Prostate gland (tissue), 2 donors: ENCODE results near the gene ATP9A. TPM values are rescaled to one million over a fixed set of nuclear protein-coding genes. Genes with fewer than 3 reads are reported as not detected.

Source experiments
- DNase-seq: peaks from one replicate; pipeline ENCODE4 v3.0.0-alpha.2; 2019; ENCODE audit warnings: low spot score
- H3K27ac ChIP-seq, 2 donors: fragments of 200-600 bp; sonication (generic); 2 replicates each; pipeline ENCODE4 v1.5.1; 2017 to 2019
- H3K27me3 ChIP-seq: fragments of 200-600 bp; sonication (generic); replicated peaks from 2 replicates; pipeline ENCODE4 v1.5.1; 2019; ENCODE audit not compliant: insufficient read depth
- H3K36me3 ChIP-seq, 2 donors: fragments of 200-600 bp; sonication (generic); 1 replicate in 1 of 2; 2 replicates in 1 of 2; pipeline versions ENCODE4 v1.5.1 to v1.8.1; 2017 to 2019
- H3K4me1 ChIP-seq: fragments of 200-600 bp; sonication (generic); replicated peaks from 2 replicates; pipeline ENCODE4 v1.5.1; 2019
- H3K4me3 ChIP-seq, 2 donors: fragments of 200-600 bp; sonication (generic); 2 replicates each; pipeline ENCODE4 v1.5.1; 2017 to 2019
- H3K9me3 ChIP-seq: fragments of 200-600 bp; sonication (generic); 2 replicates; pipeline ENCODE4 v1.5.1; 2017
- POLR2A ChIP-seq: fragments of 450-650 bp; IDR thresholded peaks from one replicate; pipeline ENCODE4 v1.6.1; 2016; ENCODE audit warnings: antibody characterized with exemption, mild to moderate bottlenecking
- POLR2AphosphoS5 ChIP-seq: sonication (generic); formaldehyde crosslinking; IDR thresholded peaks from one replicate; pipeline ENCODE4 v1.6.1; 2017; ENCODE audit warnings: antibody characterized with exemption
- WGBS: methylation state at CpG from one replicate; pipeline ENCODE4 v1.1.5; 2018; 5-methylcytosine and 5-hydroxymethylcytosine counted together
- intact Hi-C: fragments of 100-400 bp; cut with DNase I; formaldehyde crosslinking; loops from one replicate; pipeline ENCODE4 v1.14.2; 2022
- total RNA-seq, 2 donors: library from RNA; depleted of rRNA; stranded (reverse); fragments of >200 nt; gene quantifications; one replicate each; pipeline ENCODE4 v1.1.0, GENCODE V29; 2016
- TF ChIP-seq, protein P1 (sequence below), 4 experiments: fragments of 200-600 bp in 2 of 4; fragments of 450-650 bp in 2 of 4; sonication (generic) in 2 of 4; IDR thresholded peaks; 1 replicate in 3 of 4; 2 replicates in 1 of 4; pipeline ENCODE4 v1.5.1; 2016 to 2019; ENCODE audit warnings: antibody characterized with exemption in 4 of 4, mild to moderate bottlenecking in 2 of 4, moderate library complexity in 2 of 4

Gene ATP9A
- total RNA-seq, 2 donors from 2014 or later: 35.1 to 118 TPM

DNA sequence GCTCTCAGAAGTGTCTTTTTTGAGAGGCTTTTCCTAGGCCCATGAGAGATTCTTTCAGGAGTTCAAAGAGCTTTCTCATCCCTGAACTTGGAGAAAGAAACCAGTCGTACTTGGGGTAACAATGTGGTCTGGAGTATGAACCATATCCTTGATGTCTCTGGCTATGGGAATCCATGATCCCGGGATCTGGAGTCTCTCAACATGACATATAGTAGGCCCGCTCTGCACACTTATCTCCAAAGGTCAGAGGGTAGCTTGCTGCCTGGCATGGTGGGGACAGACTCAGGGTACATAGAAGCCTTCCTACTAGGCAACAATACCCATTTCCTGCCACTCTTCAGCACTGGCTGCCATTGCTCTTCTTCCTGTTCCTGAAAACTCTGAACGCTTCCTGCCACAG, 183.5 kb downstream of the ATP9A start:
- 94% methylated on average over 4 of the region's 4 CpGs for WGBS
- Histone ChIP-seq H3K36me3 (no peaks in the 10 kb centered on the region), H3K4me3 (no peak overlapping the region), H3K4me1 (no peaks in the 10 kb centered on the region), H3K27me3 (no peaks in the 10 kb centered on the region), H3K9me3 (no peaks in the 10 kb centered on the region), H3K27ac (no peak overlapping the region)
- intact Hi-C loops: no loop called here
- TF ChIP-seq POLR2A: no peak
- TF ChIP-seq, protein P1, sequence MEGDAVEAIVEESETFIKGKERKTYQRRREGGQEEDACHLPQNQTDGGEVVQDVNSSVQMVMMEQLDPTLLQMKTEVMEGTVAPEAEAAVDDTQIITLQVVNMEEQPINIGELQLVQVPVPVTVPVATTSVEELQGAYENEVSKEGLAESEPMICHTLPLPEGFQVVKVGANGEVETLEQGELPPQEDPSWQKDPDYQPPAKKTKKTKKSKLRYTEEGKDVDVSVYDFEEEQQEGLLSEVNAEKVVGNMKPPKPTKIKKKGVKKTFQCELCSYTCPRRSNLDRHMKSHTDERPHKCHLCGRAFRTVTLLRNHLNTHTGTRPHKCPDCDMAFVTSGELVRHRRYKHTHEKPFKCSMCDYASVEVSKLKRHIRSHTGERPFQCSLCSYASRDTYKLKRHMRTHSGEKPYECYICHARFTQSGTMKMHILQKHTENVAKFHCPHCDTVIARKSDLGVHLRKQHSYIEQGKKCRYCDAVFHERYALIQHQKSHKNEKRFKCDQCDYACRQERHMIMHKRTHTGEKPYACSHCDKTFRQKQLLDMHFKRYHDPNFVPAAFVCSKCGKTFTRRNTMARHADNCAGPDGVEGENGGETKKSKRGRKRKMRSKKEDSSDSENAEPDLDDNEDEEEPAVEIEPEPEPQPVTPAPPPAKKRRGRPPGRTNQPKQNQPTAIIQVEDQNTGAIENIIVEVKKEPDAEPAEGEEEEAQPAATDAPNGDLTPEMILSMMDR (IDR thresholded peaks at IDR 0.05): no peak
- no peak for TF ChIP-seq POLR2AphosphoS5
- DNase-seq: no peak

DNA sequence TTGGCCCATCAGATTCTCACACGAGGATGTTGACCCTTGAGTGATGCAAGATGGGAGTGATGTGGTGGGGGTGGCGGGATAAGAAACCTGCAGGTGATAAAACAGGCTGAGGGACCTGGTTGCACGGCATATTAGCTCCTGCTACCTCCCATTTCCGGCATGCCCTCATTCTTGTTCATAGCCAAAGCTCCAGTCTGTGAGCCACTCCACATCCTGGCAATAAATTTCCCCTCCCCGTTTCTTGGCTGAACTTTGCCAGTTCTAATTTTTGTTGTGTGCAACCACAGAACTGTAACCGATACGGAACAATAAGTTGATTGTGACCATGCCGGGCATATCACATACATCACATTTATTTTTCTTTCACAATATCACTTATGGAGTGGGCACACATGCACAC, 184.1 kb downstream of the ATP9A start:
- no peak for TF ChIP-seq POLR2A
- TF ChIP-seq, protein P1 (IDR thresholded peaks at IDR 0.05): no peak
- no peak for TF ChIP-seq POLR2AphosphoS5
- Histone ChIP-seq H3K4me1 (no peaks in the 10 kb centered on the region), H3K27me3 (no peaks in the 10 kb centered on the region), H3K9me3 (no peaks in the 10 kb centered on the region), H3K36me3 (no peaks in the 10 kb centered on the region), H3K4me3 (no peak overlapping the region), H3K27ac (no peak overlapping the region)
- 63% methylated on average over 8 of the region's 8 CpGs for WGBS
- intact Hi-C loops: no loop called here
- no peak for DNase-seq

DNA sequence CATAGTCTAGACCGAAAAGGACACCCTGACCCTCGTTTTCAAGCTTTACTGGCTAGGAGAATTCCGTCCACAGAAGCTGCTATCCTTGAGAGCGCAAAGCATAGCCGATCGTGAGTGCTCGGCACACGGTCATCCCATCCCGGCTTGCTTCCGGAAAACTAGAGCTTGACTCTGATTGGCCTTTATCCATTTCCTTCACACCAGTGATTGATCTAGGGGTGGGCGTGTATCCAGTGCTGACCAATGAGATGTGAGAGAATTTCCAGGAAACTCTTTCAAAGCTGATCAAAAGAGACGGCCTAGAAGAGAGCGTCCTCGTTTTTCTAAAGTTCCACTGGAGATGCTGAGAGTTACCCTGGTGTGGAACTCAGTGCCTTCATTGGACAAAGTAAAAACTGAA, 184.7 kb downstream of the ATP9A start:
- H3K27me3 ChIP-seq: no peaks in the 10 kb centered on the region
- no peak for DNase-seq
- 88% methylated on average over 14 of the region's 14 CpGs for WGBS
- H3K9me3 ChIP-seq: no peaks in the 10 kb centered on the region
- TF ChIP-seq POLR2AphosphoS5 (no peak), POLR2A (no peak)
- TF ChIP-seq, protein P1 (IDR thresholded peaks at IDR 0.05): no peak
- no peak overlapping the region for H3K27ac ChIP-seq
- intact Hi-C loops: no loop called here
- H3K4me1 ChIP-seq: no peaks in the 10 kb centered on the region
- H3K4me3 ChIP-seq: no peak overlapping the region
- H3K36me3 ChIP-seq: no peaks in the 10 kb centered on the region

DNA sequence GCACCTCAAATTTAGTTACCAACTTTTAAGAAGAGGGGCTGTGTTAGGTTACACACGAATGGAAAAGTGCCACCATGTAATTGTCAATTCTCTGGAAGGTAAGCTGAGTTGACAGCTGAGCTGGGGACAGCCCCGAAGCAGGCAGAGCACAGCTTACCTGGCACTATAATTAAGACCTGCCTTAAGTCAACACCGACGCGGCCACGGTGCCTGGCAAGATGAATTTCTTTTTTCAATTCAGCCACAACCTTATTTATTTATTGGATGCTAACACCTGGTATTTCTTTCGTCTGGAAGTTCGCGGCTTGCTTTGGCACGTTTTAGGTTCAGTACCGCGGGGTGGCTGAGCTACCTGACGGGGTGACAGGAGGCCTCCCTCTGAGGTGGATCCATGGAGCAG, 185.1 kb downstream of the ATP9A start:
- no peak for DNase-seq
- Histone ChIP-seq H3K4me3 (no peak overlapping the region), H3K9me3 (no peaks in the 10 kb centered on the region), H3K27ac (no peak overlapping the region), H3K27me3 (no peaks in the 10 kb centered on the region), H3K36me3 (no peaks in the 10 kb centered on the region), H3K4me1 (no peaks in the 10 kb centered on the region)
- TF ChIP-seq POLR2AphosphoS5 (no peak), POLR2A (no peak)
- TF ChIP-seq, protein P1 (IDR thresholded peaks at IDR 0.05): no peak
- intact Hi-C loops: no loop called here
- 61% methylated on average over 13 of the region's 13 CpGs for WGBS

DNA sequence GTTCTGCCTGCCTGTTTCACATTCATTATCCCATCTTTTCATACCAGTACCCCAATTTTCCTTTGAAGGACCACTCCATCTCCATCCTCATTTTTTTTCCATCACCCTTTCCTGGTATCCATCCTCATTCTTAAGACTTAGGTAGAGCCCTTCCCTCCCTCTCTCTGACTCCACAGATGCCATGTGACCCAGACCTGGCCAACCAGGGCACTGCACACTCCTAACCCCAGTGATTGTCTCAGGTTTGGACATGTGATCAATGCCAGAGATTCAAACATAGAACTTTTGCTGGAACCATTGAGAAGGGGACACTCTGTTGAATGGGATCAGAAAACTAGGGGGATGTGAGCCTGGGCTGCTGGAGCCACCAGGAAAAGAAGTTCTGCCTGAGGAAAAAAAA, 186.6 kb downstream of the ATP9A start:
- no peaks in the 10 kb centered on the region for H3K36me3 ChIP-seq
- no peak overlapping the region for H3K4me3 ChIP-seq
- no peak for DNase-seq
- no peak overlapping the region for H3K27ac ChIP-seq
- H3K4me1 ChIP-seq: no peaks in the 10 kb centered on the region
- intact Hi-C loops: no loop called here
- TF ChIP-seq, protein P1 (IDR thresholded peaks at IDR 0.05): no peak
- TF ChIP-seq POLR2A: no peak
- no peak for TF ChIP-seq POLR2AphosphoS5
- no peaks in the 10 kb centered on the region for H3K27me3 ChIP-seq
- H3K9me3 ChIP-seq: no peaks in the 10 kb centered on the region
